Stimulated activated CD8-positive, alpha-beta memory T cell treated with anti-CD3 and anti-CD28 coated beads, Interleukin-15, amount 100 ng/mL, for 48 hours (primary cell): ENCODE measurements around the gene AGXT.

Experiments used
- DNase-seq, 2 donors: peaks; one replicate each; pipeline ENCODE4 v3.0.0-alpha.2; 2020; ENCODE audit warnings: low read depth in 2 of 2

The AGXT gene

DNA sequence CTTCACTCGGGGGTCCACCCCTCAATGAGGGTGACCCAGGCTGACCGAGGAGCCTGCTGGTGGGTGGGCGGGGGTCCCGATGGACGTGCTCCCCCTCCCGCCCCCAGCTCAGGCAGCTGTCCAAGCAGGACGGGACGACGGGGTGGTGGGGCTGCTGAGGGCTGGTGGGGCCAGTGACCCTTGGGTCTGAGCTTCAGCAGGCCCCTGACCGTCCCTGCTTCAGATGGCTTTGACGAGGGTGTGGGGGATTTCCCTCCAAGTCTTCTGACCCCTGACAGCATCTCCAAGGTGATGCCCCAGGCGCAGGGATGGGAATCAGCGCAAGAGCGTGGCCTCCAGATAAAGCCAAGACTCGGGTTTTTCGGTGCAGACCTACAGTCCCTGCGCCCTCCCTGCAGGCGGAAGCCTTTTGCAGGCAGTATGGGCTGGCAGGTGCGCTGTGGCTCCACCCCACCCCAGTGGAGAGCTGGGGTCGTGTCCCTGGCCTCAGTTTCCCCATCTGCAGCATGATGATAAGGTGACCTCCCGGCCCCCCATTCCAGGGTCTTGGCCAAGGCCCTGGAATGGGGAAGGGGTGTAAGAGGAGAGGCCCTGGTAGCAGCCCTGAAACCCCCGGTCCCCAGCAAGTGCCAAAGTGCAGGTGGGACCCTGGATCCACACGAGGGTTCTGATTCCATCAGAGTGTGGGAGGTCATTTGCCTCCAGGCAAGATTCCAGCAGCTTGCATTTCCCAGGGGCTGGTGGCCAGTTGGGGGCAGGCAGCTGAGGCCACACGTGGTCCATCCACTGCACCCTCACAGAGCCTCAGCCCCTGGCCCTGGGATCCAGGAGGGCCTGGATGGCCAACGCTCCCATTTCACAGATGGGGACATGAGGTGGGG is 46.3 kb downstream of the AGXT start:
- DNase-seq = no peak

DNA sequence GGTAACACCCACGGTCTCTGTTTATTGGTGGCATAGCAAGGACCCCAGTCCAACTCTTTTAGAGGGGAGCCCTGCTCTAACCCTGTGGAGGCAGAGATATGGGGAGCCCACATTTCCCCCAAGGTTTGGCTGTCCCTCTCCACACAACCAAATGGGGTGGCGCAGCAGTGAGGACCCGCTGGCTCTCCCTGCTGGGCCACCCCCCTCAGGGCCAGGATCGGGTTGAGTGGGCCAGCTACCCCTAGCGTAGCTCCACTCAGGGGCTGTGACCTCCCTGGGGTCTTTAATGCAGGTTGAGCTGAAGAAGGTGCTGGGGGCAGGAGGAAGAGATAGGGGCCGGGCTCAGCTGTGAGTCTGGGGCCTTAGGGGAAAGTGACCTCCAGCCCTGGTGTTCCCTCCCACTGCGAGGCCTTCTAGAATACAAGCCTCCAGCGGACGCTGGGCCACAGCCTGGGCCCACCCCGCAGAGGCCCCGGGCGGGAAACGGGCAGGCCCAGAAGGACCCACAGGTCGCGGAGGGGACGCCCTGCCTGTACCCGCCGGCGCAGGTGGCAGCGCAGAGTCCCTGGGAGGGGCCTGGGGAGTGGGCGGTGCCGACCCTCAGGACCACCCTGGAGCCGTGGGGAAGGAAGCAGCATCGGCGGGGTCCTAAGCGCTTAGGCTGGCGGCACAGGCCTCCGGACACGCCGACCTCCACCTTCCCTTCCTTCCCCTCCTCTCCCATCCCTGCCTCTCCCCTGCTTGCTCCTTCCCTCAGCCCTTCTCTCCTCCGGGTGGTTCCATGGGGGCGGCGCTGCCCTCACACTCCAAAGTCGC is 47.1 kb downstream of the AGXT start:
- DNase-seq = no peak

DNA sequence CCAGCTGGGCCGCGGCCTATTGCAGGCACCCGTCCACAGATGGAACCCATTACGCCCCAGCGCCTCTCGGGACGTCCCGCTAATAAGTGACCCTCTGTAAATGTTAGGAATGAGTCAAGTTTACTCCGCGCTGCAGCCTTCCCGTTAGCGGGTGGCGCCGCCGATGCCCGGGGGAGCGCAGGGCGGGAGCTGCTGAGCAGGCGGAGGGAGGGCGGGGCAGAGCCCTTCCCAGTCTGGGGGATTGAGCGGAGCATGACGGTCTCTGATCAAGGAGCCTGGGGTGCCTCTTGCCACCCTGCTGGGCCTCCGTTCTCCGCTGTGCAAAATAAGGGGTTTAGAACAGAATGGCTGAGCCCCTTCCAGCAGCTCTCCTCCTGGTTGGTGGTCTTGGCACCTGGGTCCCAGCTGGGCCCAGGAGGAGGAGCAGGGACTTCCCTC is 48.0 kb downstream of the AGXT start:
- DNase-seq = no peak

DNA sequence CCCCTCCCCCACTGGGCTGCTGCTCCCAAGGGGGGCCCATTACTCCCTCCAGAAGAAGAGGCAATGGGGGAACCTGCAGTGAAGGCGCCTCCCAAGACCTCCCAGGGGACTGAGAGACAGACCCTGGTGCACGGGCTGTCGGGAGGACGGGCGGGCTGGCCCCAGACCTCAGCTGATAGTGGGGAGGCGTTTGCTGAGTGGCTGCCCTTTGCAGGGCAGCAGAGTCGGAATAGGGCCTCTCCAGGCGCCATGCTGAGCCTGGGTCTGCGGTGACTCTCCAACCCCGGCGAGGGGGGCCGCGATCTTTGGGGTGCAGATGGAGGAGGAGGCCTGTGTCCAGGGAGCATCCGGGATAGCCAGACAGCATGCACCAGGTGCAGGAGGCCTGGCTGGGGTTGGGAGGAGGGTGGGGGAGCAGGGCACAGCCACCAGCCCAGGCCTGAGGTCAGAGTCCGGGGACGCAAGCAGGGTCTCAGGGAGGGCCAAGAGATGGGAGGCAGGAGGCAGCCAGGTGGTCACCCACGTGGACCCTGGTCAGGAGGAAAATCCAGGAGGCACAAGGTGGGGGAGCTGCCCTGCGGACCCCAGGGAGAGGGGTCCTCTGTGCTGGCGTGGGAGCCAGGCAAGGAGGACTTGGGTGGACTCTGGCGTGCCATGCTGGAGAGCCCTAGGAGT is 48.5 kb downstream of the AGXT start:
- DNase-seq = no peak

DNA sequence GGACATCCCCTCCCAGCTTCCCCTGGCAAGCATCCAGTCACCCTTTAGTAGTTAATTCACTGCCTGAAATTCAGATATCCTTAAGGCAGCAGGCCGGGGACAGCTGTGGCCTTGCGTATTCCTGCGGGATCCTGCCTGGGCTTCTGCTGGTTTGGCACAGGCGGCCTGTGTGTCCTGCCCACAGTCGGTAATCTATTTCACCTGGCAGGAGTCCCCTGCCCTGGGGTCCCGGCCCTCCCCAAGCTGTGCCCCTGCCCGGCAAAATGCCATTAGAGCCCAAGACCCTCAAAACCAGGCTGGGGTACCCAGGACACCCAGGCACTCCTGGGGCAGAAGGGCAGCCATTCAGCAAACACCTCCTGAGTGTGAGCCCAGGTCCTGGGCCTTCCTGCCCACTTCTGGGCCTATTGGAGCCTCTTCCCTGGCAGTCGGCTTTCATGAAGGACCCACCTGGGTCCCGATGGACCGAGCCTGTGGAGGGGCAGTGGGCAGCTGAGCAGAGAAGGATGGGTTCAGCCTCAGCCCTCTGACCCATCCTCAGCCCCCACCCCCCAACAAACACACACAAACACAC is 49.1 kb downstream of the AGXT start:
- no peak for DNase-seq

DNA sequence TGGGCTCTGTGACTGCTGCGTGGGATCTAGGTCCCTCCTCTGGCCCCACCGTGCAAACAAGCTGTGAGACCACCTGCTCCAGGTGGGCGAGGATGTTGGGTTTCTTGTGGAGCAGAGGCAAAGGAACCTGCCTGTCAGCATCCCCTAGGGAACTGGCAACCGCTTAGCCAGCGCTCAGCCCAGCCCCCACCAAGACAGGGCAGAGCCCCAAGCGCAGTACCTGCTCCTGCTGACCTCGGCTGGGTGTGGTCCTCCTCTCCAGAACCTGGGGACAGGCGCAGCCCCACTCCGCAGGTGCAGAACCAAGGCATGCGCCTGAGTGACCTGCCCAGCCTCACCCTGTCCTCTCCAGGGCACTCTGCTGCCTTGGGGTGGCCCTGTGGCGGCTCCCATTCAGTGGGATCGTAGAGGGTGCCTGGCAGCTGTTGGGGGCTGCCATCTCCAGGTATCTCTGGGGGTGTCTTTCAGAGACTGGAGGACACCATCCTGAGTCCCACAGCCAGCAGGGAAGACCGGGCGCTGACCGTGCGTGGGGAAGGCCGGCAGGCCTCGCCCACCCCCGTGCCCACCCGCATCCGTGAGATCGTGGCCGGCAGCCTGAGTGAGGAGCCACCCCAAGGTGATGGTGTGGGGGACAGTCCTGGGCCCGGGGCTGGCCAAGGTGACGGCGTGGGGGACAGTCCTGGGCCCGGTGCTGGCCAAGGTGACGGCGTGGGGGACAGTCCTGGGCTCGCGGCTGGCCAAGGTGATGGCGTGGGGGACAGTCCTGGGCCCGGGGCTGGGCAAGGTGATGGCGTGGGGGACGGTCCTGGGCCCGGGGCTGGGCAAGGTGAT is 49.9 kb downstream of the AGXT start:
- DNase-seq = no peak

DNA sequence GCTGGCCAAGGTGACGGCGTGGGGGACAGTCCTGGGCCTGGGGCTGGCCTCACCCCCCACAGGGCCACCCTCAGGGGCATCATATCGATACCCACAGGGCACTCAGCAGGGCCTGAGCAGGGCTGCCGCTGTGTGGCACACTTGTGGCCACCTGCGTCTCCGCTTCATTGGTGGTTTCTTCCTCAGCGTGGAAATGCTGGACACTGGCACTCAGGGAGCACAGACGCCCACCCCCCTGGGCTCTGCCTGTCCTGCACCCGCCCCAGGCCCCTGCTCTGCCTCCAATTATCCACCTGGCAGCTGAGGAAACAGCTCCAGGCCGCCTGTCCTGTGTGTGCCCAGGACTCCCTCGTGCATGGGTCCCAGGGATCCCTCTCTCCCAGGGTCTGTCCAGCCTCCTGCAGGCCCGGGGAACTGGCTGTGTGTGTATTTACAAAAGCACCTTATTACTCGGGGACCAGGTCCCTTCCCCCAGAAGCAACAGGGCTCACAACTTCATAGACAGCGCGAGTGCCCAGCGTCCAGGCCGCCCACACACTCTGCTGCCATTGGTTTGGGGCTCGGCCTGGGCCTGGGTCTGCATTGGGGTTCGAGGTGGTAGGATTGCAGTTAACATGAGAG is 50.6 kb downstream of the AGXT start:
- DNase-seq = no peak

DNA sequence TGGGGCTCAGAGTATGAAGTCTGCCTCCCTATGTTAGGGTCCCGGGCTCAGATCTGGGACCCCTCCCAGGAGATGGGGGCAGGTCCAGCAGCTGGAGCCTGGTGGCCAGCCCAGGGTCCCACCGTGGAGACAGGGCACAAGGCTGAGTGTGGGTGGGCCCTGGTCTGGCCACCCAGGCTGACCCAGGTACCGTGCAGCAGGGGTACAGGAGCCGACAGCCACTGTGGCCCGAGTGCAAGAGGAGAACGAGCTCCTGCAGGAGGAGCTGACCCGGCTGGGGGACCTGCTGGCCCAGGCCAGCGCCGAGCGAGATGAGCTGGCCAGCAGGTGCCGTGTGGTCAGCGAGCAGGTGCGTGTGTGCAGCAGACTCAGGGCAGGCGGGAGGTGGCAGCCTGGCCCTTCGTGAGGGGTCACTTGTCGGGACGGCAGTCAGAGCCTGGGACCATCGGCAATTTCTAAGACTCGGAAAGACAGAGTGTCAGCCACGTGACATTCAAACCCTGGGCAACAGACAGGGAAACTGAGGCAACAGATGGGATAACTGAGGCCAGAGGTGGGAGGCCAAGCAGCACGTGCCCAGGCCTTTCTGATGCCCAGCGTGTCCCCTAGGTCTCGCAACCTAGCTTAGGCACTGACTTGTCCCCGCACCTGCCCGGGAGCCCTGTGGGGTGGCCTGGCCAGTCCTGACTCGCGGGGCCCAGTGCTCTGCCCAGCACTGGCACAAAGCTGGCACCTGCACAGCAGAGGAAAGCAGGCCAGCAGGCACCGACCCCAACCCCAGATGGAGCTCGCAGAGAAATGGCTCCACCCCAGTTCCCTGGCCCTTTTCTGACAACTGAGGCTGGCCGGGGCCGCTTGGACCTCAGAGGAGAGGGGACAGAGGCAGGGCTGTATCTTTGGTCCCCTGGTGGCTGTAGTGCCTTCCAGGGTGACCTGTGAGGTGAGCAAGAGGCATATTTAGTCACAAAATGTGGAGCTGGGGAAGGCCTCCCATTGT is 51.5 kb downstream of the AGXT start:
- DNase-seq = no peak

DNA sequence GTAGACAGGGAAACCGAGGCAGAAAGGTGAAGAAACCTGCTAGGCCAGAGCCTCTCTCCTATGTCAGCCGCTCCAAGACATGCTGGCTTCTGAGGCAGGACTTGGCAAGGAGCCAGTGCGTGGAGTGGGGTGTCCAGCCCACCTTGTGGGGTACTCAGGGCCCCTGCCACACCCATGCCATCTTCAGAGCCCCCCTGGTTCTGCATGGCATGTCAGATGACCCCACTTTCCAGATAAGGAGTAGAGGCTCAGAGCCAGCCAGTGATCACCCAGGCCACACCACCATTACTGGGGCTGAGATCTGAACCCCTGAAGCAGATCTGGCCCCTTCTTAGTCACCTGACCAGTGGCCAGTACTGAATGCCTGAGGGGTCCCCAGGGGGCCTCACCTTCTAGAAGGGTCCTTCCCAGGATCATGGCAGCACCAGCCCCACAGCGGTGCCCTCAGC is 52.2 kb downstream of the AGXT start:
- no peak for DNase-seq

DNA sequence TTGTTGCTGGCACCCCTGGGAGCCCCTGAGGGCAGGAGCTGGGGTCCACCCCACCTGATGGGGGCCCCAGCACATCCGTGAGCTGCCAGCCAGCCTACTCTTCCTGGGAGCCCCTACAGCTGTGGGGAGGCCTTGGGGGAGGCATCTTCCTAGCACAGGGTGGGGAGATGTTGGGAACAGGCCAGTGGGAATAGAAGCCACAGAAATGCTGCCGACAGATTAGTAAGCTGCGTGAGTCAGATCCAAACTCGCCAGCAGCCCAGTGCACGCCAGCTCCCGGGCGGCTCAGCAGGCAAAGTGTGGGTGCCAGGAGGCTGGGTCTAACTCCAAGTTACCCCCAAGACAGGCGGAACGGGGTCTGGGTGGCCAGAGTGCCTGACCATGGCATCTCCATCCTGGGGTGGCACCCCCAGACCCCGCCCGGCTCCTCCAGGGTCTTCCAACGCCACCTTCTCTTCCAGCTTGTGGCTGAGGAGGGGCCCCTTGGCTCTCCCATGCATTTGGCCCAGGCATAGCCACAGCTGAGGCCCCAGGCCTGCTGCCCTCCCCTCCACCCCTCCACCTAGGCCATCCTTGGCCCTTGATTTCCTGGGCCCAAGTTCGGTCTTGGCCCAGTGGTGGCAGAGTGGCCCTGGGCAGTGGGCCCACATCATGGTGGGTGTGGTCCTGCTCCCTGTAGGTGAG is 52.8 kb downstream of the AGXT start:
- DNase-seq = no peak

DNA sequence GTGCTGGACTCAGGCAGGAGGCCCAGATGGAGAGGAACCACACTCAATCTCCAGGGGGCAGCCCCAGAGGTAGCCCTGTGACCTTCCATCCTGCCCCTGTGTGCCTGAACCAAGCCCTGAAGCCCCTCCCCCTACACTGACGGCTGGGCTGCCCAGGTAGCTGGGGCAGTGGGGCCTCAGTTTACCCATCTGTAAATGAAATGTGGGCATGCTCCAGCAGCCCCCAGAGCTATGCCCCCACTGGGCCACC is 53.3 kb downstream of the AGXT start:
- no peak for DNase-seq

DNA sequence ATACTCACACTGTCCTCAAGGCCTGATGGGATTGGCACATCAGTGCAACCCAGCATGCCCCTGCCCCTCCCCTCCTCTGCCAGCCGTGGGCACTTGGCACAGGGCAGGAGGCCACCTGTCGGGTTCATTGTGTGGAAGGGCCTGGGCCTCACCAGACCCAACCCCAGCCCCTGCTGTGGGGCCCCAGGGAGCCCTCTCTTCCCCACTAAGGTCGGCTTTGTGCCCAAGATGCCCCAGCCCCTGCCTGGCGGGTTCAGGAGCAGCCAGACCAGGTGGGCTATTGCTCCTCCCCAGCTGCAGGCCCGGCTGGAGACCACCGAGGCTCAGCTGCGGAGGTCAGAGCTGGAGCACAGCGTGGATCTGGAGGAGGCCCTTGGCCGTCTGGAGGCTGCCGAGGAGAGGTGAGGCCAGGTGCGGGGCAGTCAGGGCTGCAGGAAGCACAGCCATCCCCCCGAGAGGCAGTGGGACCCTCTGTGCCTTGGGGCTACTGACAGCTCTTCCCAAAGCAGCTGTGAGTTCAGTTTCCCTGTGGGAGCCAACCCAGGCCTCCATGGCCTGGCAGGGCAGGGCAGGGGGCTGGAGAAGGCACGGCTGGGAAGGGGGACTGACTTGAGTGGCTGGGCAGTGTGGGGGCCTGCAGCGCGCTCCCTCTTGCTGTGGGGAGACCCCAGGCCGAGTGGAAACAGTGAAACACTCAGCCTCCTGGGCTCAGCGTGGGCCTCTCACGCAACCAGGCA is 53.8 kb downstream of the AGXT start:
- DNase-seq = no peak

DNA sequence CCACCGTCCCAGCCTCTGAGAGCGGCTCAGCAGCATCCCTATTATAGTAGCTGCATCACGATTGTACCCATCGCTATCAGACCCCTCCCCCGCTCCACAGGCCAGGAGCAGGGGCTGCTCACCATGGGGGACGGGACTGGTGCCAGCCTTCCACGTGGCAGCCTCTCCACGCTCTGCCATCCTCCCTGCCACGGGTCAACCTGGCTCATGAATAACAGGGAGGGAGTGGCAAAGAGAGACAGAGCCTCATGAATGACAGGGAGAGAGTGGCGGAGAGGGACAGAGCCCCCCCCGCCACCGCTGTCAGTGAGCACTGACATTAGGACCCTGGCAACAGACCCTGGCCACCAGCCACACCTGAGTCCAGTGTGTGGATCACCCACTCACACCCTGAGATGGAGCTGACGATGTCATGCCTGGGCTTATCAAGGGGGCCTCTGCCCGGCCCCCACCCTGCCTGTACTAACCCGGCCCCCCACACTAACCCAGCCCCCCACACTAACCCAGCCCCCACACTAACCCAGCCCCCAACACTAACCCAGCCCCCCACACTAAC is 54.4 kb downstream of the AGXT start:
- no peak for DNase-seq

DNA sequence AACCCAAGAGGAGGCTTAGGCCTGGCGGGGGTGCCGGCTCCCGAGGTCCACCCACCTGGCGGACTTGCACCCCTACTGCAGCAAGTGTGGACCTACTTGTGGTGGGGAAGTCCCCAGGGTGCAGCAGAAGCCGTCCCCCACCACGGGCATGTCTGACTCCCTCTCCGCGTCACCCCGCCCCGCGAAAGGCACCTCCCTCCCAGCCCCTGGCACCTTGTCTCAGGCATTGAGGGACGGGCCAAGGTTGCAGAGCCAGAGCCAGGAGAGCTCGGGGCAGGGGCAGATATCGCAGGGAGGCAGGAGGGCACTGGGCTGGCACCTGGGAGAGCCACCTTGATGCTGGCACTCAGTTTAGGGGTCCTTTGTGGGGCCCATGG is 56.6 kb downstream of the AGXT start:
- DNase-seq = peak in 1 of 2 donors; percentile 7

DNA sequence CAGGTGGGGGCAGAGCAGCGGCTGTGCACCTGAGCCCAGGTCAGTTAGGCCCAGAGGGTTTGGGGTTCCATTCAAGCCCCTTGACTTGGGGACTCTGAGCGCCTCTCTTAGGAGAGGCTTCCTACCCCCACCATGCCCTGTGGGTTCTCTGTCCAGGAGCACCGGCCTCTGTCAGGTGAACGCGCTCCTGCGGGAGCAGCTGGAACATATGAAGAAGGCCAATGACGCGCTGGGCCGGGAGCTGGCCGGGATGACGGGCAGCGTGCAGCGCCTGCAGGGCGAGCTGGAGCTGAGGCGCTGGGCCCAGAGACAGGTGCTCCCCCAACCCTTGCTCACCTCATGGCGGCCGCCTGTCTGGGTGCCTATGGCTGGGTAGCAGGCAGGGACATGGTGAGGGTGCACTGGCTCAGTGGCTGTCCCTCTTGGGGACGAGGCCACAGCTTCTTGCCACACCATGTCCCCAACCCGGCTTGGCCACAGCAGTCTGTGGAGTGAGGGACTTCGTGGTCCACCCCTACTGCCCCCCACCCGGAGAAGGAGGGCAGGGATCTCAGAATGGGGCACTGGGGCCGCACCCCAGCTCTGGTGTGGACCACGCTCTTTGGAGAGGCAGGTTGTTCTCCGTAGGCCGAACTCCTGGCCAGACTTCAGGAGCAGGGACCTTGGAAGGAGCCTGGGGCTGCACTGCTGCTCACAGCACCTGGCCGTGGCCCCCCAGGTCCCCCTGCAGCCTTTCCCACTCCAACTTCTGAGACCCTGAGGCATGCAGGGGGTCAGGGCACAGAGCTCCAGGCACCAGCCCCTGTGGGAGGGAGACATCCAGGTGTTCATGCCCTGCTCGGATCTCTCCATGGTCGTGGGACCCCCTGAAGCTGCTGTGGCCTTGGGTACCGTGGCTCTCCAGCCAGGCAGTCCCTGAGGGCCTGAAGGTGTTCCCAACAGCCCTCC is 57.2 kb downstream of the AGXT start:
- DNase-seq = no peak

DNA sequence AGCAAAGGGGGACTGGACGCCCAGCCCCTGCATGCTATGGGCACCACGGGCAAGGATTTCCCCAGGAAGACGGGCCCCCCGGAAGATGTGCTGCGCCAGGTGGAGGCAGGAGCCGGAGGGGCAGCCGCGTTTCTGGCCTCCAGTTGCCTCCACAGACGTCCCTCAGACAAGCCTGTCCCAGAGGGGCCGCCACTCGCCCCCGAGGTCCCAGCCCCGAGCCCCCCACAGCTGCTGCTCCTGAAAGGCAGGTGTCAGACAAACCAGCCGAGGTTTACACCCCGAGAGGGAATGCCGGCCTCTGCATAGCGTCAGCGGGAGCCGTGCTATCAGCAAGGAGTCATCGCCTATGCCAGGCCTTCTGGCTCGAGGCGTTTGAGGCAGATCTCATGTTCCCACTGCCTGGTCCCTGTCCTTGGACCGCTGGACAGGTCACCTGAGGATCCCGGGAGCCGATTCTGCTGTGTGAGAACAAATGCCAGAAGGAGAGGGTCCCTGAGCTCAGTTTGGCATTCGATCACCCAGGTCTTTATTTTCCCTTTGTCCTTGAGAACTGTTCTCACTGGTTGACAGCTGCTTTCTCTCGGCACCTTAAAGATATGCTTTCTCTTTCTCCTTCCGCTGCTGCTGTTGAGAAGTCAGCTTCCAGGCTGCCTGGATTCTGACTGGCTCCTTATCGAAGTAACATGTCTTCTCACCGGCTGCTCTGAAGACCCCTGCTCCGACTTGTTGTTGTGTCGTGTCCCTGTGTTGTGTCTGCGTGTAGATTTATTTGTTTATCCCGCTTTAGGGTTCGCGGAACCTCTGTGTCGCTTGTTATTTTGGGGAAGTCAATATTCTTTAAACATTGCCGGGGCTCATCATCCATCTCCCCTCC is 58.1 kb downstream of the AGXT start:
- DNase-seq = no peak
